Stomach (tissue), 4 donors: ENCODE data around the gene SEPTIN5.

Experiments
- CTCF ChIP-seq, 7 experiments: fragments of 450-650 bp in 4 of 7; fragments of 200-600 bp in 3 of 7; sonication (generic) in 3 of 7; IDR thresholded peaks; one replicate each; pipeline ENCODE4 v1.5.1; 2016 to 2019; ENCODE audit warnings: antibody characterized with exemption in 7 of 7, control low read depth in 2 of 7, mild to moderate bottlenecking in 1 of 7
- EP300 ChIP-seq: sonication (generic); formaldehyde crosslinking; IDR thresholded peaks from one replicate; pipeline ENCODE4 v1.6.1; 2017; ENCODE audit warnings: antibody characterized with exemption
- POLR2A ChIP-seq, 4 donors: fragments of 450-650 bp; IDR thresholded peaks; one replicate each; pipeline ENCODE4 v1.6.1; 2016; ENCODE audit warnings: antibody characterized with exemption in 4 of 4, control low read depth in 2 of 4, mild to moderate bottlenecking in 1 of 4, moderate library complexity in 1 of 4

GRCh38 chr22:19708321-19709011 lies 5.8 kb upstream of the SEPTIN5 start:
- TF ChIP-seq POLR2A (IDR thresholded peaks at IDR 0.05) (no peak), CTCF (IDR thresholded peaks at IDR 0.05) (no peak), EP300 (no peak)
